H1 (cell line): ENCODE results near the gene PCDHGB7. TPM values are rescaled to one million over a fixed set of nuclear protein-coding genes. Genes with fewer than 3 reads are reported as not detected.

Source experiments
- CTCF ChIA-PET: fragments of 300-600 bp; sonication (Branson Sonifier 250); formaldehyde crosslinking; loops from one replicate; lab custom pipeline; 2021; ENCODE audit not compliant: partially characterized antibody; lab: Charles Lee
- POLR2A ChIA-PET: fragments of 300-600 bp; sonication (Branson Sonifier 250); formaldehyde crosslinking; loops from one replicate; lab custom pipeline; 2021; ENCODE audit warnings: inconsistent platforms; ENCODE audit not compliant: partially characterized antibody; lab: Charles Lee
- DNase-seq, 2 experiments: peaks; one replicate each; pipeline versions ENCODE4 v3.0.0 to v3.0.0-alpha.2; 2010 to 2022; ENCODE audit warnings: low spot score in 2 of 2, low read depth in 1 of 2, mixed read lengths in 1 of 2
- FAIRE-seq: peaks from 2 replicates; lab custom pipeline; 2011; peaks lifted over from hg19 to GRCh38; lab: Jason Lieb, UNC
- H2AFZ ChIP-seq: 2 replicates; pipeline ENCODE4 v1.8.1; 2012; ENCODE audit warnings: low read length, inconsistent platforms
- H2AK5ac ChIP-seq: 2 replicates; pipeline ENCODE4 v1.6.1; 2013; ENCODE audit warnings: low read depth, low read length
- H2BK120ac ChIP-seq: replicated peaks from 2 replicates; pipeline ENCODE3; 2013; ENCODE audit warnings: low read depth, low read length, inconsistent platforms
- H2BK12ac ChIP-seq: 2 replicates; pipeline ENCODE4 v1.6.1; 2013; ENCODE audit warnings: low read depth, low read length
- H2BK15ac ChIP-seq: 2 replicates; pipeline ENCODE4 v1.6.1; 2013; ENCODE audit warnings: low read length
- H2BK20ac ChIP-seq: 2 replicates; pipeline ENCODE4 v1.6.1; 2013; ENCODE audit warnings: low read length
- H2BK5ac ChIP-seq: 2 replicates; pipeline ENCODE4 v1.6.1; 2013; ENCODE audit warnings: low read depth, low read length
- H3K14ac ChIP-seq: 2 replicates; pipeline ENCODE4 v1.6.1; 2013; ENCODE audit warnings: inconsistent platforms; ENCODE audit not compliant: insufficient read length
- H3K18ac ChIP-seq: 2 replicates; pipeline ENCODE4 v1.6.1; 2013; ENCODE audit warnings: low read length; ENCODE audit errors: extremely low read depth
- H3K23ac ChIP-seq: 2 replicates; pipeline ENCODE4 v1.6.1; 2013; ENCODE audit warnings: inconsistent platforms; ENCODE audit not compliant: insufficient read length
- H3K23me2 ChIP-seq: 2 replicates; pipeline ENCODE4 v1.6.1; 2013; ENCODE audit warnings: low read depth, low read length
- H3K27ac ChIP-seq: 2 replicates; pipeline ENCODE4 v1.6.1; 2011; ENCODE audit warnings: low read depth, low read length, inconsistent platforms
- H3K27me3 ChIP-seq, 4 experiments: replicated peaks in 1 of 4; 1 replicate in 1 of 4; 2 replicates in 3 of 4; pipeline versions ENCODE4 v1.6.1 to v1.8.1; 2011 to 2013; ENCODE audit warnings: low read length in 3 of 4, mild to moderate bottlenecking in 3 of 4, inconsistent platforms in 2 of 4, mixed read lengths in 2 of 4, moderate library complexity in 1 of 4; ENCODE audit not compliant: control insufficient read depth in 3 of 4, insufficient read depth in 3 of 4; ENCODE audit errors: extremely low read depth in 1 of 4
- H3K36me3 ChIP-seq, 4 experiments: 2 replicates each; pipeline versions ENCODE4 v1.6.1 to v1.8.1; 2011 to 2013; ENCODE audit warnings: mild to moderate bottlenecking in 4 of 4, low read length in 3 of 4, moderate library complexity in 2 of 4, control low read depth in 1 of 4, inconsistent platforms in 1 of 4; ENCODE audit not compliant: insufficient read depth in 4 of 4, control insufficient read depth in 2 of 4
- H3K4ac ChIP-seq: replicated peaks from 2 replicates; pipeline ENCODE3; 2013; ENCODE audit warnings: low read length, low read depth, mixed read lengths, inconsistent platforms; ENCODE audit not compliant: insufficient read length
- H3K4me1 ChIP-seq, 4 experiments: replicated peaks in 1 of 4; 1 replicate in 1 of 4; 2 replicates in 3 of 4; pipeline versions ENCODE4 v1.6.1 to v1.8.1; 2011 to 2013; ENCODE audit warnings: low read length in 3 of 4, inconsistent platforms in 2 of 4, mixed read lengths in 1 of 4; ENCODE audit not compliant: insufficient read depth in 4 of 4, control insufficient read depth in 3 of 4
- H3K4me2 ChIP-seq, 2 experiments: 2 replicates each; pipeline versions ENCODE4 v1.6.1 to v1.8.1; 2011 to 2013; ENCODE audit warnings: low read depth in 2 of 2, low read length in 2 of 2, control low read depth in 1 of 2, inconsistent platforms in 1 of 2, mild to moderate bottlenecking in 1 of 2; ENCODE audit not compliant: insufficient read depth in 1 of 2
- H3K4me3 ChIP-seq, 4 experiments: fragments of 200-600, 300-600 bp in 1 of 4; sonication (generic), shearing (Covaris generic), sonication (Bioruptor Twin) in 1 of 4; 2 replicates each; pipeline versions ENCODE4 v1.5.1 to v1.8.1; 2011 to 2016; ENCODE audit warnings: low read length in 4 of 4, low read depth in 3 of 4, control low read depth in 2 of 4, inconsistent platforms in 2 of 4, mild to moderate bottlenecking in 2 of 4, mixed read lengths in 1 of 4, moderate library complexity in 1 of 4; ENCODE audit not compliant: insufficient read depth in 2 of 4; ENCODE audit errors: extremely low read depth in 1 of 4
- H3K56ac ChIP-seq: replicated peaks from 2 replicates; pipeline ENCODE3; 2013; ENCODE audit warnings: low read depth, mild to moderate bottlenecking, mixed read lengths, low read length, inconsistent platforms; ENCODE audit not compliant: insufficient read length
- H3K79me1 ChIP-seq: 2 replicates; pipeline ENCODE4 v1.6.1; 2013; ENCODE audit warnings: low read depth, low read length, control low read depth
- H3K79me2 ChIP-seq, 2 experiments: 2 replicates each; pipeline versions ENCODE4 v1.6.1 to v1.8.1; 2012 to 2013; ENCODE audit warnings: low read length in 2 of 2, mild to moderate bottlenecking in 2 of 2, inconsistent platforms in 1 of 2; ENCODE audit not compliant: insufficient read depth in 2 of 2, control insufficient read depth in 1 of 2
- H3K9ac ChIP-seq, 4 experiments: replicated peaks in 1 of 4; 1 replicate in 1 of 4; 2 replicates in 3 of 4; pipeline versions ENCODE4 v1.6.1 to v1.8.1; 2011 to 2013; ENCODE audit warnings: low read depth in 3 of 4, low read length in 3 of 4, control low read depth in 2 of 4, mild to moderate bottlenecking in 2 of 4, moderate library complexity in 2 of 4, inconsistent platforms in 1 of 4; ENCODE audit errors: extremely low read depth in 1 of 4
- H3K9me3 ChIP-seq, 2 experiments: 2 replicates each; pipeline versions ENCODE4 v1.6.1 to v1.8.1; 2012 to 2013; ENCODE audit warnings: mild to moderate bottlenecking in 2 of 2, moderate library complexity in 2 of 2, control low read depth in 1 of 2, inconsistent platforms in 1 of 2, low read depth in 1 of 2, low read length in 1 of 2, mixed read lengths in 1 of 2; ENCODE audit not compliant: insufficient read depth in 2 of 2
- H4K20me1 ChIP-seq, 2 experiments: replicated peaks in 1 of 2; 2 replicates each; pipeline versions ENCODE3 to v1.8.1; 2011 to 2013; ENCODE audit warnings: inconsistent platforms in 2 of 2, low read length in 2 of 2, mild to moderate bottlenecking in 1 of 2; ENCODE audit not compliant: insufficient read depth in 2 of 2, control insufficient read depth in 1 of 2
- H4K5ac ChIP-seq: 2 replicates; pipeline ENCODE4 v1.6.1; 2013; ENCODE audit warnings: low read length, low read depth, mixed read lengths, inconsistent platforms; ENCODE audit not compliant: insufficient read length
- H4K8ac ChIP-seq: 2 replicates; pipeline ENCODE4 v1.8.0; 2013; ENCODE audit warnings: mild to moderate bottlenecking, moderate library complexity, low read length, inconsistent platforms; ENCODE audit not compliant: insufficient read depth; ENCODE audit errors: extremely low read depth
- H4K91ac ChIP-seq: replicated peaks from 2 replicates; pipeline ENCODE3; 2013; ENCODE audit warnings: low read length, mixed read lengths, inconsistent platforms; ENCODE audit not compliant: insufficient read length
- RAD21 ChIP-seq, 2 experiments: IDR thresholded peaks in 1 of 2; conservative IDR thresholded peaks in 1 of 2; 2 replicates each; pipeline ENCODE4 v1.6.1; 2011; ENCODE audit warnings: low read depth in 2 of 2, low read length in 2 of 2, improper control_type of control experiment in 1 of 2, inconsistent platforms in 1 of 2, mild to moderate bottlenecking in 1 of 2, moderate library complexity in 1 of 2
- SIX5 ChIP-seq: IDR thresholded peaks from 2 replicates; pipeline ENCODE4 v1.6.1; 2011; ENCODE audit warnings: mild to moderate bottlenecking, low read depth, low read length
- WGBS, 2 experiments: shearing (Covaris generic) in 1 of 2; methylation state at CpG; one replicate each; pipeline versions ENCODE4 v1.1.6 to v1.1.7; 2013 to 2015; ENCODE audit warnings: low lambda C conversion rate in 2 of 2, mixed read lengths in 2 of 2, inconsistent platforms in 1 of 2, low coverage in 1 of 2, missing lambda C conversion rate in 1 of 2; ENCODE audit not compliant: insufficient replicate concordance in 2 of 2, insufficient coverage in 1 of 2, insufficient read length in 1 of 2; ENCODE audit errors: extremely low coverage in 1 of 2, missing lambda C conversion rate in 1 of 2; 5-methylcytosine and 5-hydroxymethylcytosine counted together
- polyA plus RNA-seq, 7 experiments: library from polyadenylated mRNA; depleted of rRNA in 3 of 7; stranded (reverse) in 5 of 7; unstranded in 2 of 7; fragments of >200 nt in 5 of 7; fragments of 200-250 nt in 2 of 7; gene quantifications; 1 replicate in 5 of 7; 2 replicates in 1 of 7; 4 replicates in 1 of 7; pipeline versions ENCODE4 v1.2.1 to v1.2.3, GENCODE V29; 2011 to 2013; ENCODE audit warnings: missing spikeins in 2 of 7, mixed read lengths in 2 of 7
- total RNA-seq: library from RNA; stranded (reverse); fragmentation: NEBNext Ultra II Directional; extraction: Animal tissue kit (Norgen Biotek cat#: 25700); gene quantifications from 2 replicates; pipeline ENCODE4 v1.2.1, GENCODE V29; 2021

The PCDHGB7 gene
- total and polyA plus RNA-seq, 2 of the 8 experiments (the other 6 are each of a cell fraction or from before 2014, with no cell fraction given): 4.1 to 9.5 TPM

- no peaks in the 10 kb centered on the region for H3K23me2 ChIP-seq
- CTCF ChIA-PET: interaction anchor here (0.6 to 4.9 kb wide), 27 partner anchors 9 to 226 kb away, joined by 3 to 22 read pairs (median 4); partner anchors contain the start of genes PCDHB13, PCDHGA10, PCDHGA11 and PCDHGA12
- no peak overlapping the region for H3K4me3 ChIP-seq
- peak in 1 of 2 experiments; percentile 33; a peak in 2 of 4 replicates for TF ChIP-seq RAD21 (IDR thresholded peaks at IDR 0.05 in 1 of 2, conservative IDR thresholded peaks at IDR 0.05 in 1 of 2; ENCODE audit: low read depth in 2 of 2, low read length in 2 of 2)
- TF ChIP-seq SIX5: no peak
- H3K9ac ChIP-seq: no peak overlapping the region
- POLR2A ChIA-PET: interaction anchor here (0.9 to 1.0 kb wide), 2 partner anchors 70 to 195 kb away, joined by 3 to 6 read pairs; partner anchors contain the start of gene PCDHB15
- DNase-seq (no peak), FAIRE-seq (no peak)
- no peak overlapping the region for H2BK120ac ChIP-seq
- no peak overlapping the region for H2AK5ac ChIP-seq
- H3K56ac ChIP-seq: no peak overlapping the region
- no peak overlapping the region for H2AFZ ChIP-seq
- H4K91ac ChIP-seq: no peak overlapping the region
- no peak overlapping the region for H2BK12ac ChIP-seq
- H2BK15ac ChIP-seq: no peak overlapping the region
- H3K23ac ChIP-seq: no peak overlapping the region
- H3K18ac ChIP-seq: no peak overlapping the region
- H4K8ac ChIP-seq: no peak overlapping the region
- no peaks in the 10 kb centered on the region for H3K36me3 ChIP-seq
- H3K79me1 ChIP-seq: no peaks in the 10 kb centered on the region
- no peak overlapping the region for H3K14ac ChIP-seq
- peaks cover 0 to 2% of the 10 kb centered on the region in 2 experiments for H4K20me1 ChIP-seq
- no peaks in the 10 kb centered on the region for H3K4me1 ChIP-seq
- no peaks in the 10 kb centered on the region for H3K27me3 ChIP-seq
- 81% methylated on average over 10 of the region's 10 CpGs; no CpG with 5 or more reads in 1 of the 2 experiments for WGBS, 2 experiments
- H4K5ac ChIP-seq: no peak overlapping the region
- no peaks in the 10 kb centered on the region for H3K79me2 ChIP-seq
- no peak overlapping the region for H3K27ac ChIP-seq
- H3K9me3 ChIP-seq: peaks cover 2 to 6% of the 10 kb centered on the region in 2 experiments; a peak in 1 of 4 replicates
- no peak overlapping the region for H3K4ac ChIP-seq
- H3K4me2 ChIP-seq: no peak overlapping the region
- no peak overlapping the region for H2BK5ac ChIP-seq
- H2BK20ac ChIP-seq: no peak overlapping the region
These were observed 22.1 kb downstream of the PCDHGB7 start for GRCh38 chr5:141439411-141440141.
